ENCODE measurements around the gene EPN1. TPM values are rescaled to one million over a fixed set of nuclear protein-coding genes. Genes with fewer than 3 reads are reported as not detected.

The EPN1 gene
- total and polyA plus RNA-seq, 9 of the 15 experiments (the other 6 are each of a cell fraction or from before 2014, with no cell fraction given): 0.08 to 138 (median 12.7) TPM

DNA sequence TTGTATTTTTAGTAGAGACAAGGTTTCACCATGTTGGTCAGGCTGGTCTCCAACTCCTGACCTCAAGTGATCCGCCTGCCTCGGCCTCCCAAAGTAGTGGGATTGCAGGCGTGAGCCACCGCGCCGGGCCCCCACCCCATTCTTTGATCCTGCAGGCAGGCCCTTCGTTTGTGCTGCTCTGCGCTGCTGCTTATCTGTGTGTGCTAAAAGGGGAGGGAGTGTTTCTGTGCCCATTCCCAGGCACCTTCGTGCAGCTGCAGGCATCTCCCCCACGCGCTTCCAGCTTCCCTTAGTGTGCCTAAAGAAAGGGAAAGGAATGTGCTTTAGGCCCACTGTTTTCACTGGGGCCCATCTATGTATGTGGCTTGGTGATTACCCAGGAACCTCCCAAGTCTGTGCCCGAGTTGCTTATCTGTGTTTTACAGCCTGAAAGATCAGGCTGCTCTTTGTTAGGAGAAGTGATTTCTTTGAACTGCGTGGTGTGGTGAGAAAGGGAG is 27.2 kb downstream of the EPN1 start (continued):
- TF ChIP-seq EP300 (IDR thresholded peaks at IDR 0.05; ENCODE audit: low read length): peak; percentile 77
- TF ChIP-seq, protein P1, sequence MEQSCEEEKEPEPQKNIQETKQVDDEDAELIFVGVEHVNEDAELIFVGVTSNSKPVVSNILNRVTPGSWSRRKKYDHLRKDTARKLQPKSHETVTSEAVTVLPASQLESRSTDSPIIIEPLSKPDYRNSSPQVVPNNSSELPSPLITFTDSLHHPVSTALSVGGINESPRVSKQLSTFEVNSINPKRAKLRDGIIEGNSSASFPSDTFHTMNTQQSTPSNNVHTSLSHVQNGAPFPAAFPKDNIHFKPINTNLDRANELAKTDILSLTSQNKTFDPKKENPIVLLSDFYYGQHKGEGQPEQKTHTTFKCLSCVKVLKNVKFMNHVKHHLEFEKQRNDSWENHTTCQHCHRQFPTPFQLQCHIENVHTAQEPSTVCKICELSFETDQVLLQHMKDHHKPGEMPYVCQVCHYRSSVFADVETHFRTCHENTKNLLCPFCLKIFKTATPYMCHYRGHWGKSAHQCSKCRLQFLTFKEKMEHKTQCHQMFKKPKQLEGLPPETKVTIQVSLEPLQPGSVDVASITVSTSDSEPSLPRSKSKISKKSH (CRISPR knock-in tag; IDR thresholded peaks at IDR 0.05): no peak
- no peak for TF ChIP-seq KLF13 (tag; IDR thresholded peaks at IDR 0.05; ENCODE audit: borderline replicate concordance, low read depth)
- TF ChIP-seq, protein P2, sequence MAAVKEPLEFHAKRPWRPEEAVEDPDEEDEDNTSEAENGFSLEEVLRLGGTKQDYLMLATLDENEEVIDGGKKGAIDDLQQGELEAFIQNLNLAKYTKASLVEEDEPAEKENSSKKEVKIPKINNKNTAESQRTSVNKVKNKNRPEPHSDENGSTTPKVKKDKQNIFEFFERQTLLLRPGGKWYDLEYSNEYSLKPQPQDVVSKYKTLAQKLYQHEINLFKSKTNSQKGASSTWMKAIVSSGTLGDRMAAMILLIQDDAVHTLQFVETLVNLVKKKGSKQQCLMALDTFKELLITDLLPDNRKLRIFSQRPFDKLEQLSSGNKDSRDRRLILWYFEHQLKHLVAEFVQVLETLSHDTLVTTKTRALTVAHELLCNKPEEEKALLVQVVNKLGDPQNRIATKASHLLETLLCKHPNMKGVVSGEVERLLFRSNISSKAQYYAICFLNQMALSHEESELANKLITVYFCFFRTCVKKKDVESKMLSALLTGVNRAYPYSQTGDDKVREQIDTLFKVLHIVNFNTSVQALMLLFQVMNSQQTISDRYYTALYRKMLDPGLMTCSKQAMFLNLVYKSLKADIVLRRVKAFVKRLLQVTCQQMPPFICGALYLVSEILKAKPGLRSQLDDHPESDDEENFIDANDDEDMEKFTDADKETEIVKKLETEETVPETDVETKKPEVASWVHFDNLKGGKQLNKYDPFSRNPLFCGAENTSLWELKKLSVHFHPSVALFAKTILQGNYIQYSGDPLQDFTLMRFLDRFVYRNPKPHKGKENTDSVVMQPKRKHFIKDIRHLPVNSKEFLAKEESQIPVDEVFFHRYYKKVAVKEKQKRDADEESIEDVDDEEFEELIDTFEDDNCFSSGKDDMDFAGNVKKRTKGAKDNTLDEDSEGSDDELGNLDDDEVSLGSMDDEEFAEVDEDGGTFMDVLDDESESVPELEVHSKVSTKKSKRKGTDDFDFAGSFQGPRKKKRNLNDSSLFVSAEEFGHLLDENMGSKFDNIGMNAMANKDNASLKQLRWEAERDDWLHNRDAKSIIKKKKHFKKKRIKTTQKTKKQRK (IDR thresholded peaks at IDR 0.05; ENCODE audit: borderline replicate concordance, low read depth, low read length): no peak
- no peak for TF ChIP-seq TAF9B (IDR thresholded peaks at IDR 0.05; ENCODE audit: partially characterized antibody)
- TF ChIP-seq ILK (tag; IDR thresholded peaks at IDR 0.05; ENCODE audit: borderline replicate concordance, low read depth): no peak
- no peak for TF ChIP-seq SIRT6 (IDR thresholded peaks at IDR 0.05; ENCODE audit: low read depth, low read length)
- TF ChIP-seq ZNF197 (CRISPR knock-in tag; IDR thresholded peaks at IDR 0.05; ENCODE audit: low read depth): no peak
- no peak for TF ChIP-seq PHB (CRISPR knock-in tag; IDR thresholded peaks at IDR 0.05)
- no peak for TF ChIP-seq RBM15 (IDR thresholded peaks at IDR 0.05; ENCODE audit: insufficient read depth, low read length)
- no peak for TF ChIP-seq LARP7 (IDR thresholded peaks at IDR 0.05)
- no peak for TF ChIP-seq ARHGAP35 (IDR thresholded peaks at IDR 0.05; ENCODE audit: partially characterized antibody)
- TF ChIP-seq ZNF444 (CRISPR knock-in tag; IDR thresholded peaks at IDR 0.05): no peak
- TF ChIP-seq, protein P3, sequence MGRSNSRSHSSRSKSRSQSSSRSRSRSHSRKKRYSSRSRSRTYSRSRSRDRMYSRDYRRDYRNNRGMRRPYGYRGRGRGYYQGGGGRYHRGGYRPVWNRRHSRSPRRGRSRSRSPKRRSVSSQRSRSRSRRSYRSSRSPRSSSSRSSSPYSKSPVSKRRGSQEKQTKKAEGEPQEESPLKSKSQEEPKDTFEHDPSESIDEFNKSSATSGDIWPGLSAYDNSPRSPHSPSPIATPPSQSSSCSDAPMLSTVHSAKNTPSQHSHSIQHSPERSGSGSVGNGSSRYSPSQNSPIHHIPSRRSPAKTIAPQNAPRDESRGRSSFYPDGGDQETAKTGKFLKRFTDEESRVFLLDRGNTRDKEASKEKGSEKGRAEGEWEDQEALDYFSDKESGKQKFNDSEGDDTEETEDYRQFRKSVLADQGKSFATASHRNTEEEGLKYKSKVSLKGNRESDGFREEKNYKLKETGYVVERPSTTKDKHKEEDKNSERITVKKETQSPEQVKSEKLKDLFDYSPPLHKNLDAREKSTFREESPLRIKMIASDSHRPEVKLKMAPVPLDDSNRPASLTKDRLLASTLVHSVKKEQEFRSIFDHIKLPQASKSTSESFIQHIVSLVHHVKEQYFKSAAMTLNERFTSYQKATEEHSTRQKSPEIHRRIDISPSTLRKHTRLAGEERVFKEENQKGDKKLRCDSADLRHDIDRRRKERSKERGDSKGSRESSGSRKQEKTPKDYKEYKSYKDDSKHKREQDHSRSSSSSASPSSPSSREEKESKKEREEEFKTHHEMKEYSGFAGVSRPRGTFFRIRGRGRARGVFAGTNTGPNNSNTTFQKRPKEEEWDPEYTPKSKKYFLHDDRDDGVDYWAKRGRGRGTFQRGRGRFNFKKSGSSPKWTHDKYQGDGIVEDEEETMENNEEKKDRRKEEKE (IDR thresholded peaks at IDR 0.05; ENCODE audit: borderline replicate concordance in 1 of 2, control insufficient read depth in 1 of 2, low read depth in 2 of 2, low read length in 1 of 2): no peak
- no peak for TF ChIP-seq ZNF324 (CRISPR knock-in tag; IDR thresholded peaks at IDR 0.05)
- peak; percentile 88 to 99 for TF ChIP-seq HDAC1 (IDR thresholded peaks at IDR 0.05)
- TF ChIP-seq HDAC6 (IDR thresholded peaks at IDR 0.05; ENCODE audit: low read depth, low read length): no peak
- TF ChIP-seq, protein P4, sequence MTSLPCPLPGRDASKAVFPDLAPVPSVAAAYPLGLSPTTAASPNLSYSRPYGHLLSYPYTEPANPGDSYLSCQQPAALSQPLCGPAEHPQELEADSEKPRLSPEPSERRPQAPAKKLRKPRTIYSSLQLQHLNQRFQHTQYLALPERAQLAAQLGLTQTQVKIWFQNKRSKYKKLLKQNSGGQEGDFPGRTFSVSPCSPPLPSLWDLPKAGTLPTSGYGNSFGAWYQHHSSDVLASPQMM (CRISPR knock-in tag; IDR thresholded peaks at IDR 0.05): no peak
- TF ChIP-seq ZNF79 (CRISPR knock-in tag; IDR thresholded peaks at IDR 0.05; ENCODE audit: low read depth): no peak
